OCI-M2 (cell line): ENCODE data around the gene PIGA.

Experiments used
- DNase-seq: peaks from one replicate; lab custom pipeline; 2025; ENCODE audit not compliant: unreplicated experiment; lab: John Stamatoyannopoulos, UW

The PIGA gene

GRCh38 chrX:15335135-15336022 is at the start of gene PIGA:
TSS of gene PIGA (minus strand) at chrX:15335523. CDS start at chrX:15331930, 3,593 bp downstream.
- DNase-seq = peak; percentile 59

GRCh38 chrX:15384304-15384703 is 49.0 kb upstream of the PIGA start, which contains the start of gene VEGFD:
TSS of gene VEGFD (minus strand) at chrX:15384413. CDS start at chrX:15383946, 467 bp downstream.
- DNase-seq = no peak

GRCh38 chrX:15382813-15383212 is 47.5 kb upstream of the PIGA start:
- no peak for DNase-seq

GRCh38 chrX:15376956-15377355 is 41.6 kb upstream of the PIGA start:
- no peak for DNase-seq

GRCh38 chrX:15373976-15374375 is 38.7 kb upstream of the PIGA start:
- DNase-seq = no peak

GRCh38 chrX:15366506-15367352 is 31.4 kb upstream of the PIGA start:
- no peak for DNase-seq

GRCh38 chrX:15359701-15360100 is 24.4 kb upstream of the PIGA start:
- no peak for DNase-seq

GRCh38 chrX:15358533-15358932 is 23.2 kb upstream of the PIGA start:
- DNase-seq = no peak

- DNase-seq = no peak
Observed at GRCh38 chrX:15356444-15356843, 21.1 kb upstream of the PIGA start.

- DNase-seq = no peak
Observed at GRCh38 chrX:15350329-15350996, 15.1 kb upstream of the PIGA start.

GRCh38 chrX:15349046-15349445 is 13.7 kb upstream of the PIGA start:
- DNase-seq = peak; percentile 24

GRCh38 chrX:15345976-15346375 is 10.7 kb upstream of the PIGA start:
- DNase-seq = no peak

- no peak for DNase-seq
Observed at GRCh38 chrX:15344106-15344505, 8.8 kb upstream of the PIGA start.

- DNase-seq = no peak
Observed at GRCh38 chrX:15343075-15343476, 7.8 kb upstream of the PIGA start.

GRCh38 chrX:15340867-15341266 is 5.5 kb upstream of the PIGA start:
- no peak for DNase-seq

GRCh38 chrX:15336023-15336413 is 695 bp upstream of the PIGA start:
- DNase-seq = no peak

- DNase-seq = no peak
Observed at GRCh38 chrX:15334561-15334960, 762 bp downstream of the PIGA start.

GRCh38 chrX:15328821-15329220 is 6.5 kb downstream of the PIGA start:
- DNase-seq = no peak

GRCh38 chrX:15328131-15328530 is 7.2 kb downstream of the PIGA start:
- no peak for DNase-seq

GRCh38 chrX:15322472-15322871 is 12.9 kb downstream of the PIGA start:
- no peak for DNase-seq

- no peak for DNase-seq
Observed at GRCh38 chrX:15322072-15322471, 13.3 kb downstream of the PIGA start.
